Erythroblast (primary cell): ENCODE data around the gene MED13L.

ENCODE experiments used
- GATA1 ChIP-seq: IDR thresholded peaks from 2 replicates; pipeline ENCODE4 v1.6.1; 2011; ENCODE audit warnings: low read depth, mild to moderate bottlenecking, control low read depth, low read length, moderate library complexity
- POLR2A ChIP-seq: IDR thresholded peaks from 2 replicates; pipeline ENCODE4 v1.6.1; 2011; ENCODE audit warnings: mild to moderate bottlenecking, low read length

DNA sequence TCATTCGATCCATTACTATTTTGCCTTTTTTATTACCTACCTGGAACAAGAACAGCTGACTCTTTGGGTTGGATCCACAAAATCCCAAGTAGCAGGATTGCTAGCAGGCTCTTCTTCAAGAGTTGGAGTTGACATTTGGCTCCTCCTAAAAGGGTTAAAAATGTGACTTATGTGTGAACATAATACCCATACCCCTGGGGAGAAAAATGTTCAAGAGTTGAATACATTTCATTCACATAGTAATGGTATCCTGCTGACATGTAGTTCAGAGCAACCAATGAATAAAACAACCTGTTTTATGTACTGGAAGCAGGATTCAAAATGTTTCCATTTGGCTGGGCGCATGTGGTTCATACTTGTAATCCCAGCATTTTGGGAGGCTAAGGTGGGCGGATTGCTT is 264.7 kb downstream of the MED13L start:
- TF ChIP-seq POLR2A (no peak), GATA1 (no peak)
